ENCODE measurements around the gene CACNA2D3. TPM values are rescaled to one million over a fixed set of nuclear protein-coding genes. Genes with fewer than 3 reads are reported as not detected.

CACNA2D3 gene
- total RNA-seq, 2 experiments from 2014 or later: not detected

DNA sequence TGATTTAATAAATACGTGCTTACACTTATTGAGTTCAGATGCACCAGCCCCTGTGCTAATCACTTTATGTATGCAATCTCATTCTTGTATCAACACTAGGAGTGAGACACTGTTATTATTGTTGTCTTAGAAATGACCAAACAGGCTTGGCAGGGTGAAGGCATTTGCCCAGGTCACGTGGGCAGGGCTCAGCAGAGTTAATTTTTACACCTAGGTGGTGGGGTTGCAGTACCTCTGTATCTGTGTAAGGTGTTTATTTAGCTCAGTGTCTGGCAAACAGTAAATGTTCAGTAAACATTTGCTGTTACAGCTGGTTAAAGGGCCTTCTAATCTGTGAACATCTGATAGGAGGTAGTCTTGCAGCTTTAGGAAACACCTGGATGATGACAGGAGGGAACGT, 200.0 kb downstream of the CACNA2D3 start:
- Histone ChIP-seq H3K9me3 (ENCODE audit: low read length) (no peaks in the 10 kb centered on the region), H3K4me3 (ENCODE audit: low read depth, low read length, poor library complexity, severe bottlenecking) (no peak overlapping the region), H3K79me2 (ENCODE audit: insufficient read depth, low read depth, low read length) (no peaks in the 10 kb centered on the region), H3K36me3 (ENCODE audit: insufficient read depth, low read length) (no peaks in the 10 kb centered on the region), H3K9me2 (ENCODE audit: insufficient read depth, low read length) (no peaks in the 10 kb centered on the region), H4K20me1 (ENCODE audit: insufficient read depth, low read length) (no peaks in the 10 kb centered on the region), H3K4me2 (ENCODE audit: low read length) (no peak overlapping the region), H3K27ac (ENCODE audit: low read depth, low read length, poor library complexity, severe bottlenecking) (no peak overlapping the region), H3K4me1 (ENCODE audit: insufficient read depth, low read length, poor library complexity, severe bottlenecking) (no peaks in the 10 kb centered on the region), H2AFZ (ENCODE audit: low read length) (no peak overlapping the region)
- no peak for DNase-seq (ENCODE audit: low spot score)
- no peak for TF ChIP-seq EZH2phosphoT487 (IDR thresholded peaks at IDR 0.05; ENCODE audit: borderline replicate concordance, low read depth, low read length)
- TF ChIP-seq, protein P1, sequence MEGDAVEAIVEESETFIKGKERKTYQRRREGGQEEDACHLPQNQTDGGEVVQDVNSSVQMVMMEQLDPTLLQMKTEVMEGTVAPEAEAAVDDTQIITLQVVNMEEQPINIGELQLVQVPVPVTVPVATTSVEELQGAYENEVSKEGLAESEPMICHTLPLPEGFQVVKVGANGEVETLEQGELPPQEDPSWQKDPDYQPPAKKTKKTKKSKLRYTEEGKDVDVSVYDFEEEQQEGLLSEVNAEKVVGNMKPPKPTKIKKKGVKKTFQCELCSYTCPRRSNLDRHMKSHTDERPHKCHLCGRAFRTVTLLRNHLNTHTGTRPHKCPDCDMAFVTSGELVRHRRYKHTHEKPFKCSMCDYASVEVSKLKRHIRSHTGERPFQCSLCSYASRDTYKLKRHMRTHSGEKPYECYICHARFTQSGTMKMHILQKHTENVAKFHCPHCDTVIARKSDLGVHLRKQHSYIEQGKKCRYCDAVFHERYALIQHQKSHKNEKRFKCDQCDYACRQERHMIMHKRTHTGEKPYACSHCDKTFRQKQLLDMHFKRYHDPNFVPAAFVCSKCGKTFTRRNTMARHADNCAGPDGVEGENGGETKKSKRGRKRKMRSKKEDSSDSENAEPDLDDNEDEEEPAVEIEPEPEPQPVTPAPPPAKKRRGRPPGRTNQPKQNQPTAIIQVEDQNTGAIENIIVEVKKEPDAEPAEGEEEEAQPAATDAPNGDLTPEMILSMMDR (conservative IDR thresholded peaks at IDR 0.05; ENCODE audit: low read length): no peak
- BruUV-seq (replicated peaks): no TSS peak
- ChIA-PET CTCF (ENCODE audit: unreplicated experiment) (no interaction called here), POLR2A (no interaction called here)
- intact Hi-C loops (cut with micrococcal nuclease; ENCODE audit: unreplicated experiment): no loop called here

GRCh38 chr3:54324103-54324502, 201.8 kb downstream of the CACNA2D3 start:
- DNase-seq (ENCODE audit: low spot score): no peak
- ChIA-PET POLR2A (no interaction called here), CTCF (ENCODE audit: unreplicated experiment) (no interaction called here)
- H3K36me3 ChIP-seq (ENCODE audit: insufficient read depth, low read length): no peaks in the 10 kb centered on the region
- intact Hi-C loops (cut with micrococcal nuclease; ENCODE audit: unreplicated experiment): no loop called here
- no peaks in the 10 kb centered on the region for H3K9me3 ChIP-seq (ENCODE audit: low read length)
- no peaks in the 10 kb centered on the region for H3K79me2 ChIP-seq (ENCODE audit: insufficient read depth, low read depth, low read length)
- H2AFZ ChIP-seq (ENCODE audit: low read length): no peak overlapping the region
- no peaks in the 10 kb centered on the region for H3K9me2 ChIP-seq (ENCODE audit: insufficient read depth, low read length)
- H4K20me1 ChIP-seq (ENCODE audit: insufficient read depth, low read length): no peaks in the 10 kb centered on the region
- no peaks in the 10 kb centered on the region for H3K4me1 ChIP-seq (ENCODE audit: insufficient read depth, low read length, poor library complexity, severe bottlenecking)
- no TSS peak for BruUV-seq (replicated peaks)
- TF ChIP-seq EZH2phosphoT487 (IDR thresholded peaks at IDR 0.05; ENCODE audit: borderline replicate concordance, low read depth, low read length): no peak
- TF ChIP-seq, protein P1 (conservative IDR thresholded peaks at IDR 0.05; ENCODE audit: low read length): no peak
- no peak overlapping the region for H3K4me3 ChIP-seq (ENCODE audit: low read depth, low read length, poor library complexity, severe bottlenecking)
- no peak overlapping the region for H3K4me2 ChIP-seq (ENCODE audit: low read length)
- no peak overlapping the region for H3K27ac ChIP-seq (ENCODE audit: low read depth, low read length, poor library complexity, severe bottlenecking)

DNA sequence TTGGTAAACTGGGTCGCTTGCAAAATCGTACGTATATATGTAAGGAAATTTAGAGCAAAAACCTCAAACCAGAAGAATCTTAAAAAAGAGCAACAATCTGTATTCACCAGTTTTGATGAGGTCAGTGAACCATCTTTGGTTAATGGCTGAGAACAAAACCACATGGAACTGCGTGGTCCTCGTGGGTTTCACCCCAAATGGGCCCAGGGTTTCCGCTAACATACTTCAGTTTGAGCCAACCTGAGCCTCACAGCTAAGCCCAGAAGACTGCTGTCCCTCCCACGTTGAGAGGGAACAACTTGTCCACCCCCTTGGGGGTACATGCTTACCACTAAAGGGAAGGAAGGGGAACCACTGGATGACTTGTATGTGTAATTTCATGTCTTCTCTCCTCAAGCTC, 204.6 kb downstream of the CACNA2D3 start:
- ChIA-PET CTCF (ENCODE audit: unreplicated experiment) (no interaction called here), POLR2A (interaction anchor here (1.7 kb wide), 1 partner anchor 8 kb away, joined by 4 read pairs; no protein-coding TSS in a partner anchor)
- intact Hi-C loops (cut with micrococcal nuclease; ENCODE audit: unreplicated experiment): no loop called here
- Histone ChIP-seq H3K79me2 (ENCODE audit: insufficient read depth, low read depth, low read length) (no peaks in the 10 kb centered on the region), H3K4me1 (ENCODE audit: insufficient read depth, low read length, poor library complexity, severe bottlenecking) (no peaks in the 10 kb centered on the region), H3K4me2 (ENCODE audit: low read length) (no peak overlapping the region), H2AFZ (ENCODE audit: low read length) (no peak overlapping the region), H3K36me3 (ENCODE audit: insufficient read depth, low read length) (no peaks in the 10 kb centered on the region), H3K9me3 (ENCODE audit: low read length) (no peaks in the 10 kb centered on the region), H4K20me1 (ENCODE audit: insufficient read depth, low read length) (no peaks in the 10 kb centered on the region), H3K4me3 (ENCODE audit: low read depth, low read length, poor library complexity, severe bottlenecking) (no peak overlapping the region), H3K27ac (ENCODE audit: low read depth, low read length, poor library complexity, severe bottlenecking) (no peak overlapping the region), H3K9me2 (ENCODE audit: insufficient read depth, low read length) (no peaks in the 10 kb centered on the region)
- TF ChIP-seq, protein P1 (conservative IDR thresholded peaks at IDR 0.05; ENCODE audit: low read length): no peak
- no peak for TF ChIP-seq EZH2phosphoT487 (IDR thresholded peaks at IDR 0.05; ENCODE audit: borderline replicate concordance, low read depth, low read length)
- BruUV-seq (replicated peaks): no TSS peak
- no peak for DNase-seq (ENCODE audit: low spot score)
